ENCODE results near the gene VKORC1. TPM values are rescaled to one million over a fixed set of nuclear protein-coding genes. Genes with fewer than 3 reads are reported as not detected.
A peak's percentile ranks its signal among the peaks of the same experiment; 100 is the strongest.

VKORC1 gene
- total RNA-seq, 1 donor from 2014 or later = 32.6 TPM

- DNase-seq (ENCODE audit: low read depth) (peak; percentile 58), FAIRE-seq (no peak)
These were observed 5.5 kb upstream of the VKORC1 start for GRCh38 chr16:31099860-31100638.

DNA sequence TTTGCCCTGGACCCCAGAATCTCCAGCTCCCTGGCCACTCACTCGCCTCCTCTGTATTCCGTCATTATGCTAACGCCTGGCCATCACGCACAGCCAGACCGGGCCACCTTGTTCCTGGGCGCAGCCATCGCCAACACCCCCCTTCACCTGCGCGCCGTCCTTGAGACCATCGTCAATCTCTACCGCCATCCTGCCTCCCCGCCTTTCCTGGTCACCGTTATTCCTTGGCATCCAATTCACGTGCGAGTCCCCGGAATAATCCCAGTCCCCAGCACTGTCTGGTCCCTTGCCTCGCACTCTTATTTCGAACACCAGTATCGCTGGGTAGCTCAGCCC is 541 bp downstream of the VKORC1 start:
- DNase-seq (ENCODE audit: low read depth) (no peak), FAIRE-seq (no peak)
- peaks cover 5% of the 10 kb centered on the region for H3K36me3 ChIP-seq (ENCODE audit: control insufficient read depth, insufficient read depth, low read length)
- TF ChIP-seq CTCF (IDR thresholded peaks at IDR 0.05; ENCODE audit: insufficient read depth, low read length, severe bottlenecking) = no peak
- no peaks in the 10 kb centered on the region for H3K27me3 ChIP-seq (ENCODE audit: control insufficient read depth, insufficient read depth, low read length)
- peak overlapping the region; percentile 77 for H3K4me3 ChIP-seq (ENCODE audit: low read depth, low read length)

More at GRCh38 chr16:31099860-31100638, 5.5 kb upstream of the VKORC1 start:
- Histone ChIP-seq H3K4me3 (ENCODE audit: low read depth, low read length) (no peak overlapping the region), H3K27me3 (ENCODE audit: control insufficient read depth, insufficient read depth, low read length) (no peaks in the 10 kb centered on the region), H3K36me3 (ENCODE audit: control insufficient read depth, insufficient read depth, low read length) (no peaks in the 10 kb centered on the region)
- TF ChIP-seq CTCF (IDR thresholded peaks at IDR 0.05; ENCODE audit: insufficient read depth, low read length, severe bottlenecking) = no peak

GRCh38 chr16:31093132-31093703 is 1.4 kb downstream of the VKORC1 start:
- FAIRE-seq (no peak), DNase-seq (ENCODE audit: low read depth) (no peak)
- TF ChIP-seq CTCF (IDR thresholded peaks at IDR 0.05; ENCODE audit: insufficient read depth, low read length, severe bottlenecking) = no peak
- Histone ChIP-seq H3K36me3 (ENCODE audit: control insufficient read depth, insufficient read depth, low read length) (peaks cover 5% of the 10 kb centered on the region), H3K4me3 (ENCODE audit: low read depth, low read length) (peak overlapping the region; percentile 5), H3K27me3 (ENCODE audit: control insufficient read depth, insufficient read depth, low read length) (no peaks in the 10 kb centered on the region)

- no peak overlapping the region for H3K4me3 ChIP-seq (ENCODE audit: low read depth, low read length)
- DNase-seq (ENCODE audit: low read depth) = no peak
- no peaks in the 10 kb centered on the region for H3K27me3 ChIP-seq (ENCODE audit: control insufficient read depth, insufficient read depth, low read length)
- TF ChIP-seq CTCF (IDR thresholded peaks at IDR 0.05; ENCODE audit: insufficient read depth, low read length, severe bottlenecking) = no peak
- FAIRE-seq = no peak
- H3K36me3 ChIP-seq (ENCODE audit: control insufficient read depth, insufficient read depth, low read length) = peaks cover 5% of the 10 kb centered on the region
These were observed 2.3 kb downstream of the VKORC1 start for GRCh38 chr16:31092330-31092729.

- TF ChIP-seq CTCF (IDR thresholded peaks at IDR 0.05; ENCODE audit: insufficient read depth, low read length, severe bottlenecking) = no peak
- Histone ChIP-seq H3K36me3 (ENCODE audit: control insufficient read depth, insufficient read depth, low read length) (peaks cover 5% of the 10 kb centered on the region), H3K4me3 (ENCODE audit: low read depth, low read length) (no peak overlapping the region), H3K27me3 (ENCODE audit: control insufficient read depth, insufficient read depth, low read length) (no peaks in the 10 kb centered on the region)
- peak; percentile 18 for DNase-seq (ENCODE audit: low read depth)
- FAIRE-seq = no peak
These were observed 4.1 kb downstream of the VKORC1 start for GRCh38 chr16:31090540-31090939.
